NCI-H82 treated with DMSO at 0.1 percent for 48 hours (cell line): ENCODE measurements around the gene FFAR4.

Source experiments
- DNase-seq: peaks from one replicate; lab custom pipeline; 2025; ENCODE audit not compliant: unreplicated experiment; lab: John Stamatoyannopoulos, UW

Gene FFAR4

DNA sequence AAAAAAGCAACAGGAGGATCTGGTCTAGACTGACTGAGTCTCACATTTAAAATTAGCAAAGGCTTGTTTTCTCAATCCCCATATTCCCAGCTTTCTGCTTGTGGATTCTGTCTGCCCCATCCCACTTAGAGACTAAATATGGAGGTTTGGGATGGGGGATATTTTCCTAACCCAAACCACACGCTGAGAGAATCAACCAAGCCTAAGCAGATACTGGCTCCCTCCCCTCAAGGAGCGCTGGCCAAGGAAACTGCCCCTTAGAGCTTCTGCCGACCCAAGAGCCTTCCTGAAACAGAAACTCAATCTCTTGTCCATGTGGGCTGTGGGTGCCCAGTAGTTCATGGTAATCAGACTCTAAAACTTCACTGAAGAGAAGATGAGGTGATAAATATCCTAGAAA, 3.9 kb downstream of the FFAR4 start:
- no peak for DNase-seq

DNA sequence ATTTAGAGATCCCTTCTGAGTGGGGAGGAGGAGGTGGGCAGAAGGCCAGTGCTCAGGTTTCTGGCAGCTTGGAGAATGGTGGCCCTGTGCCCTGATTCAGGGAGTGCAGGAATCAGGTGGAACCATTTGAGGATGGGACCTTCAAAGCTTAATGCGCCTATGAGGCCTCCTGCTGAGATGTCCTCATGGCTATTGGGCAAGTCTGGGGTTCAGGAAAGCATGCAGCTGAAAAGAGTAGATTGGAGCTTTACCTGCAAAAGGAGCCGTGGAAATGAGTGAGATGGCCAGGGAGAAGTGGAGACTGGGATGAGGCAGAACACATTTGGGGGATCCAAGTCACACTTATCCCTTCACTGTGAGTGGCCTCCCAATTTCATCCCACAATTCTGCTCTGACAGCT, 6.1 kb downstream of the FFAR4 start:
- no peak for DNase-seq

DNA sequence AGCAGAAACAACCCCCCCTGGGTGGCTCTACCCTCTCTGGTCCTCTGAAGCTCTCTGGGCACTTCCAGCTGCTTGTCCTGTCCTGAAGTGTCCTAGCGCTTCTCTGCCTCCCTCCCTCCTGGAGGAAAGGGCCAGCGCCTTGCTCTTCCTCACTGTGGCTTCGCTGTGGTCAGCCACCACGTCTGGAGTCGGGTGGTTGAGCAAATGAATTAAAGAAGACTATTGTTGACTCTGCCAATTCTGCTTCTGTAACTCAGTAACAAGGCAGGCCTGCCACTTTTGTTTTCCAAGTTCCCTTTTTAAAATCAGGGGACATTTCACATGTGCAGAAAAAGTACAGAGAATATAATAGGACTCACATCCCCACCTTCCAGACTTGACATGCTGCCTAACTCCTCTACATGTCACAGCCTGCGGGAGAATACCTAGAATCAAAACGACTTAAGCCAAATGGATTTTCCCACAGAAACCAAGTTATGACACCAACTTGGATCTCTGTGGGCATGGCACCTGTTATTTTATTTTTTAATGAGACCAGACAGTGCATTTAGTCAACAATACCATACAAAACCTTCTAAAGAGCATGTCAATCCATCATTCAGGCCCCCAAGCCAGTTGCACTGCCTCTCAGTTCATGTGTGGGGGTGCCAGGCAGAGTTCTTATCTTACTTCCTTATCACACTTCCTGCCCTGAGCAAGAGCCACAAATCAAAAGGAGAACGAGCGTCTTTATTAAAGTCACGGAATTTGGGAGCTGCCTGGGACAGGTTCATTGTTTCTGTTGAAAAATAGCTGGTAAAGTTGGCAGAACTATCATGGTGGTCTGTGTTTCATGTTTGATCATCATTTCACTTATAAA, 6.8 kb downstream of the FFAR4 start:
- no peak for DNase-seq

DNA sequence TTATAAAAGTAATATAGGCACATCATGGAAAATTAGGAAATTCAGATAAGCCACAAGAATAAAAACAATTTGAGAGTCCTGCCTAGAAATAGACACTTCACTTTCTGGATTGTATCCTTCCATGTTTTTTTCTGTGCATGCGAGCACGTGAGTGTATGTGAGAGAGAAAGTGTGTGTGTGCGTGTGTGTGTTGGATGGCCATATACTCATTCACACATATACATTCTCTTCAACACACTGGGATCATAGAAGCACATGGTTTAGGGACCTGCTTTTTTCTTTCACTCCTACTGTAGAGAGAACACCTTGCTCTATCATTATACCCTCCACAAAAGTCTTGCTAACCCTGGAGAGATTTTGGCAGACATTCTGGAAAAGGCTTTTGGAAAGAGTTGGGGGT, 7.5 kb downstream of the FFAR4 start:
- DNase-seq = no peak

DNA sequence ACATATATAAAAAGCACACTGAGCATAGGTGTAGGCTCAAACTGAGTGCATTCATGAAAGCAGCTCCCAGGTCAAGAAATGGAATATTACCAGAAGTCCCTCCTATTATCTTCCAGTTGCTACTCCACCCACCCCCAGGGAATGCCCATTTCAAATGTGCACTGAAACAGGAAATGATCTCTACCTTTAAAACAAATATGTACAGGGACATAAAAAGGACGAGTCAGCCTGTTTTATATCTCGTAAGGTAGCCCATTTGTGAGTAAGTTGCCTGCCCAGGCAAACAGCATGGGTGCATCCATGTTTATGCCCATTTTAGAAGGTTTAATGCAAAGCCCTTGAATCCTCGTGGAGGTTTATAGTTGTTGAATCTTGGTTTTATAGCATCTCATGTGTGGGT, 10.4 kb downstream of the FFAR4 start:
- no peak for DNase-seq

DNA sequence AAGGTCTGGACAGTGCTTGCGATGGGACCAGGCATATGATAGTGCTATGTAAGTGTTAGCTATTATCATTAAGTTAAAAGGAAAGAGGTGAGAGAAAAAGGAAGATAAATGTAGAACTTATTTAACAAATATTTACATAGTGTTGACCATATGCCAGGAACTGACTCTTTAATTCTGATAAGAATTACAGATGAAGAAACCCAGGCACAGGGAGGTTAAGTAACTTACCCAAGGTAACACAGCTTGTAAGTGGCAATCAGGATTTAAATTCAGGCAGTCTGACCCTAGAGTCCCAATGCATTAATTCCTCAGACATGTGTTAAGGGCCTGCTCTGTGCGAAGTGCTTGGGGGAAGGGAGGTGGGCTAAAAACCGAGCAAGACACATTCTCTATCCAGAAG, 11.1 kb downstream of the FFAR4 start:
- DNase-seq = no peak

DNA sequence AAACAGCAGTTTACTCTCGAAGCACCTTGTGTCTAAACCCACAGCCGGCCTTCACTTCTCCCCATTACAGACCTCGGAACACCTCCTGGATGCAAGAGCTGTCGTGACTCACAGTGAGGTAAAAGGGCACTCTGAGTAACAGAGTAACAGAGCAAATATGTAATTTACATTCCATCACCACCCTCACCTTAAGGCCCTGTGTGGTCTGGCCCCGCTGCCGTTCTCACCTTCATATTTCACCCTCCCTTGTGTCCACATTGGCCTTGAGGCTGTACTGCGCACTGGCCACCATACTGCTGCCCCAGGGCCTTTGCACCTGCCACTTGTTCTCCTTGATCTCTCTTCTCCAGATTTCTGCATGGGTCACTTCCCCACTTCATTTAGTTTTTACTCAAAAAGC, 12.6 kb downstream of the FFAR4 start:
- no peak for DNase-seq

DNA sequence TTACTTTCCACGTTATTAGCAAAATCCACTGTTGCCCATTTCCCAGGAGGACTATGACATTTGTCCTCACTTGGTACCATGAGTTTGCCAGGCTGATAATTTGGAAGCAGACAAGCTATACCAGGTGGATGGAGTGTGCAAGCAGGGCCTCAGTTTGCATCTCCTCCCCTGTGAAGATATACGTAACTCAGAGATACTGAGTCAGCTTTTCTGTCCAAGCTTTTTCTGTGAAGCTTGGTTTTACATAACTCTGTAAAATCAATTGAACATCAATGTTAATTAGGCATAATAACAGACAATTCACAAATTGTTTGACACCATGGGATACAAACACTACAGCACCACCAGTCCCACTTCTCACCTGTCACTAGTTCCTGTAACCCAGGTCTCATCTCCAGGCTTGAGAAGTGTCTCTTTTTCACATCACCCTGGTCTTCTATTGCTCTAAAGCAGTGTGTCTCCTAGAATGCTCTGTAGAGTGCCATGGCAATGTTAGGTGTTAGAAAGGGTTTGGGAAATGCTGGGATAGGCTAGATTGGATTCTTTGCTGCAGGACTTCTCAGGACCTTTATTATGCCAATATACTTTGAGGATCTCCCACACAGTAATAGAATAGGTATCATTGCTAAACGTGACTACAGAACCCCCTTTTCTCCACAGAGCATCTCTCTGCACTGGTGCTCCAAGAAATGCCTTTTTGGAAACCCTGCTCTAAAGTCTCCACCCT, 13.7 kb downstream of the FFAR4 start:
- DNase-seq = no peak

DNA sequence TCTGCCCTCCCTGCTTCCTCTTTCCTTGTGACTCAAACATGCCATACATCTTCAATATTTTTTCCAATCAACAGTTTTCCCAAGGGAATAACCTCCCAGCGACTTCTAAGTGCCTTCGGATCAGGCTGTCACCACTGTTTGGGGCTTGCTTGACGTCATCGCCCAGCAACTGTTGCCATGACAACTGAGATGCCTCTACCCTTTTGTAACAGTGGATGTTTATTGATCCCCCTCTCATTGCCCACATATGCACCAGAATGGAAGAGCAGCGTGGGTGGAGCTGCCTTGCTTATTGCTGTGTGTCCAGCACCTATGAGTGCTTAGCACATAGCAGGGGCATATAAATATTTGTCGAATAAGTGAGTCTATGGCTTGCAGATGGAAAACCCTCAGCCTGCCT, 14.4 kb downstream of the FFAR4 start:
- no peak for DNase-seq

DNA sequence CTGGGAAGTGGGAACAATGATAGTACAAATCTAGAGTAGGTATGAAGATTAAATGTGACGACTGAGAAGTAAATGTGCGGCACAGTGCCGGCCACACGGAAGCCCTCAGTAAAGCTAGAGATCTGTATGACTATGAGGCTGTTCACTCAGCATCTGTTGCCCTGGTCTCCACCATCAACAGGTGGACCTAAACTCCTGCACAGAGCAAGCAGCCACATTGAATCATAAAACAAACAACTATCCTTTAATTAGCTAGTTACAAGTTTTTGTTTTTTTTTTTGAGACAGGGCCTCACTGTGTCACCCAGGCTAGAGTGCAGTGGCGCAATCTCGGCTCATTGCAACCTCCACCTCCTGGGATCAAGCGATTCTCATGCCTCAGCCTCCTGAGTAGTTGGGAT, 18.0 kb downstream of the FFAR4 start:
- DNase-seq = no peak

DNA sequence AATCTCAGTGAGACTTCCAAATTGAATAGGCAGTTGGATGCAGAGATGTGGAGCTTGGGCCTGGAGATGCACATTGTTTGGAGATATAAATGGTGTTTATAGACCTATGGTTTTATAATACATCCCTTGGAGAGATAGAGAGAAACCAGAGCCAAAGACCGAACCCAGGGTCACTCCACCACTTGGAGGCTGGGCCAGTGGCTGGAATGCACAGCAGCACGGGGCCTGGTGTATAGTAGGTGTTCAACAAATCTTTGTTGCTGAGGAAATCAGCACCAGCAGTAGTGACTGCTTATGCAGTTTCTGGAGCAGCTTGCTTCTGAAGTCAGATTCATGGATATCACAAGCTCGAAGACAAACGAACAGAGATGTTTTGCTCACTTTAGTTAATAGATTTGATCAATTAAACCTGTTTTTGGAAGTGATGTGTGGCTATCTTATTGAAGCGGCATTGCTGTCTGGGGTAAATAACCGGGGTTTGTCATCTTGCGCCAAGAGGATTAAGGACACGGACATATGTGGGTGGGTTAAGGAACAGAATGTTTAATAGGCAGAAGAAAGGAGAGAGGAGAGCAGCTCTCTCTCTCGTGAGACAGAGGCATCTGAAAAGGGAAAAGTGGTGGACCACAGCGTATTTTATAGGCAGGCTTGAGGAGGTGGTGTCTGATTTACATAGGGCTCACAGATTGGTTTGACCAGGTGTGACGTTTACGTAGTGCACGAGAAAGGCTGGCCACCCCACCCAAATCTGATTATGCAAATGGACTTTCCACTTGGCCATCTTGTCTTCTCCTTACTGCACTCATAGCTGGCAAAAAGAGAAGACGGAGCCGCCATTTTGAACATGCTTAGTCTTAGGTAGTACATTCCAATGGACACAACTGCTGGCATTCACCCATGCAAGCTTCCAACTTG, 23.4 kb downstream of the FFAR4 start:
- DNase-seq = no peak

DNA sequence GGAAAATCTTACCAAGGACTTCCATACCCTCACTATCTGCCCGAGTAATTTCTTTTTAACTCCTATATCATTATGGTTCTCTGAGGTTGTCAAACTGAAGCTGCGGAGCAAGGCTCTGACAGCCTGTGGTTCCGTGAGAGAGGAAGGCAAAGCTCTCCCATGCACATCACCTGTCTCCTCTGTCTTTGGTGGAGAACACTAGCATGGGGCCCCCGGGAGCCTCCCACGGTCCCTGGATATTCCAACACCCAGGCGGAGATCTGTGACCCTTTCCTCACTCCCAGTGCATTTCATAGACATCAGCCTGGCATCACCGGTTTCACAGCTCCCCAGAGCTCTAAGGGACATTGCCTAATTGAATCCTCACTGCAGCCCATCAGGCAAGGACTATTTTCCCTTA, 24.2 kb downstream of the FFAR4 start:
- DNase-seq = no peak

DNA sequence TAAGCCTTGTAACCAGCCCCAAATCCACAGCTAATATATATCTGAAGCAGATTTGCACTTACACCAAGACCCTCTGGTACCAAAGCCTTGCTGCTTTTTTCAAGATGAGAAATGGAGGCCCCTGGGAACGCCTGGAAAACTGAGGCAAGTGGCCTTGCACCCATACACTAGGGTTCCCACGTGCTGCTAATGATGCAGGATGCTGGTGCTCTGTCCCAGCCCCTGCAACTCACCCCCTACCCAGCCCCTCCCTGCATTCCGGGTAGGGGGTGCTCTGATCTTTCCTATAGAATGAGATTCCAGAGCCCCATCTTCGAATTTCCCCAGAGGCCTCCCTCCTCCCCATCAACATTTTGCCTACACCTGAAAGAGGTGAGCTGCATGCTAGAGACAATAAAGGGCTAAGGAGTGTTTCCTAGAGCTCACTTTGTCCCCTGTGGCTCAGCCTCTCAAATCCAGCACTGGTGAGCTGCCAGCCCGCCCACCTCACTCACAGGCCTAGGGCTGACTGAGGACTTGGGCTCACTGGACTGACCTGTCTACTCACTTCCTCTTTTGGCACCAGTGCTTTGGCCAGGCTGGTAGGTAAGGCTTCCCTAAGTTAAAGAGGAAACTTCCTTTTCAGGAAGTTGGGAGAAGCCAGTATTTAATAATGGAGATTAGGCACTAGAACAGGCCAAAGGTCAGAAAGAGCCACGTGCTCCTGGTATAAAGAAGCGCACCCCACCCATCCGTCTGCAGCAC, 24.8 kb downstream of the FFAR4 start:
- no peak for DNase-seq

DNA sequence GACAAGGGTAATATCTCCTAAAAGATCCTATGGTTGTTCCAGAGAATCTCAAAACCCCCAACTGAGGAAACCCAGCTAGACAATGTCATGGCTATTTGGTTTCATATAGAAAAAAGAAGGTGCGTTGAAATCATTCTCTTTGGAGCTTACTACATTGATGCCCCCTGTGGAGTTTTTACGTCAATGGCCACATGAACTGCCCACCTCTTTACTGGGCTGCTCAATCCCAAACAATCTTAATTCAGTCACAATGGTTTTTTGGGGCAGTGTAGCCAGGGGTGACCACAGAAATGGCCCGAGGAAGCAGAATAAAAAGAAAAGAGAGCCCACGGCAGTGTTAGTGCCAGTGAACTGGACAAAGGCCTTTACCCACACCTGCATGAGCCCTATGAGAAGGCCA, 26.8 kb downstream of the FFAR4 start:
- DNase-seq = no peak

DNA sequence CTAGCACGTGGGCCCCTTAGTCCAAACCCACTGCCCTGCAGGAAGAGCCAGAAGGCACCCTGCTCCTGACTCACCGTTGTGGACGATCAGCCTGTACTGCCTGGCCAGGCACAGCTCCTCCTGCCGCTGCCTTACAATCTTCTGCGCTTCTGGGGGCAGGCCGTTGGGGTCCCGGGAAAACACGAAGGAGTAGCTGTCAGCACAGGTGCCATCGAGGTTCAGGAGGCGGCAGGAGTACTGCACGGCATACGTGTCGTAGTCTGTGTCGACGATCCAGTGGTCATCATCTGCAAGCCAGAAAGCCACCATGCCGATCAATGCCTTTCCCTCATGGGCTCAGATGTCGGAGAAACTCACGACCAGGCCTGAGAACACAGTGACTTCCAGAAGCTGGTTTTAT, 27.3 kb downstream of the FFAR4 start:
- DNase-seq = no peak

DNA sequence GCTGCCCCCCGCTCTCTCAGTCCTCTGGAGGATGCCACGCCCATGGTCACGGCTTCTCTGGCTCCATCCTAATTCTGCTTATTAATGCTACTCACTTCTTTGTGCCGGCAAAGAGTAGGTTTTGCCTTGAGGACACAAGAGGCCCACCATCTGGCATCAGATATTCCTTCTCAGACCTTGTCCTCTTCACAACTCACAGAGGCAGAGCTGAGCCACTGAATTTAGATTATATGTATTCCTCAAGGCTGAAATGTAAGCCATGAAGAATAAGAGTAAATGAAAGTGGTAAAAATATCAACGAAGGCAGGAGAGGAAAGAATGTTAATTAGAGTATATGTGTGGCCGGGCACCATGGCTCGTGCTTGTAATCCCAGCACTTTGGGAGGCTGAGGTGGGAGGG, 28.1 kb downstream of the FFAR4 start:
- DNase-seq = no peak

DNA sequence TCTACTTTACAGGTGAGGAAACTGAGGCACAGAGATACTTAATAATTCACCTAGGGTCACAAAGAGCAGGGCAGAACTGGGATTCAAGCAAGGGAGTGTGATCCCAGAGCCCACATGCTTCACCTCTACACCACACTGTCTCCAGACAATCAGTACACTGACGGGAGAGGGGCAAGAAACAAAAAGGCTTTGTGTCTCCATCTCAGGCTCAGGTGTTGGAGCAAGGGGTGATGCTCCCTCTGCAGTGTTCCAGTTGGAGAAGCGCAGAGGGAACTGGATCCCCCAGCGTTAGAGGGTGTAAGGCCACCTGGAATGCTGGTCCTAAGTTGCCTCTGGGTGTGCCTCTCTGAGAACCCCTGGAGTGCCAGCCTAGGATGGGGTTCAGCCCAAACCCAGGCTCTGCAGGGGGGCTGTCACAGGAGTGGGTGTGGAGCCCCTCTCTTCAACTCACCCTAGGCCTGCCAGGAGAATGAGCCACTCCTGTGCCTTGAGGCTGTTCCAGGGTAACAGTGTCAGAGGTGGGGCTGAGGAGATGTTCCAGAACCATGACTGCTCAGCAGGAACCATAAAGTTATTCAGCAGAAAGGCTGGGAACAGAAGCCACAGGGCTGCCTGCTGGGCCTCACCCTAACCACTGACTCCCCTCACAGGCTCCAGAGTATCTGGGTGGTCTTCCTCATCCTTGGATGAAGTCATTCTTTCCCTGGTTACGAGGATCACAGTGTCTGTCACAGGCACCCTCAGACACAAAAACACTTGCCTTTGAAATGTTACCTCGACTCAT, 29.1 kb downstream of the FFAR4 start:
- DNase-seq = no peak

DNA sequence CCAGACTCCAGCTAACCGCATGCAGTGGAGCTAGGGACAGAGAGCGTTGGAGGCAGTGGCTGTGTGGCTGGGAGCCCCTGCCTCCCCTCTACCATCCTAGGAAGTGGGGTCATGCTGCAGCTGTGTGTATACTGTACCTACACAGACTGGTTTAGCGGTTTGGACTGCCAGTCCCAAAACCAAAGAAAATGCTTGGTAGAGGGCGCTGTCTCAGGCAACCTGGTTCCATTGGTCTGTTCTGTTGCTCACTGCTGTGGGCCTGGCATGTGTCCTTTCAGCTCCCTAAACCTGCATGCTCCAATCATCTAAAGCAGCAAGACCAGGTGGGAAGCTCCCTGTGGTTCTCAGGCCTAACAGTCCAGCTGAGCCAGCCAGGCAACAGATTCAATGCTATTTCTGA, 30.1 kb downstream of the FFAR4 start:
- DNase-seq = no peak

DNA sequence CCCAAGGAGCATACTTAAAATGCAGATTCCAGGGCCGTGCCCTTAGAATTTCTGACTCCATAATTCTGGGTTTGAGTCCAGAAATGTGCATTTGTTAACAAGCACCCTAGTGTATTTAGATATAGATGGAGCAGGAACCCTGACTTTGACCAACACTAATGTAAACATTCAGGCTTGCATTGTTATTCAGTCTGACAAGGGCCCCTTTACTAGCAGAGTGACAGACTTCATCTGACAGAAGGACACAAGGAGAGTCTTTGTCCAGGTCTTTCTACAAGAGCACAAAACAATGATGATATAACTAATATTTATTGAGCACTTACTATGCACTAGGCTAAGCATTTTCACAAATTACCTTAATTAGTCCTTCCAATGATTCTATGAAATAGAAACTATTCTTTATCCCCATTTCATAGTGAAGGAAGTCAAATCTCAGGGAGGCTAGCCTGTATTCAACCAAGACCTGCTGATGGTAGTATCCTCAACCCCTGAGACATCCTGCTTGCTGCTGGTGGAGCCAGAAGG, 30.7 kb downstream of the FFAR4 start:
- no peak for DNase-seq

DNA sequence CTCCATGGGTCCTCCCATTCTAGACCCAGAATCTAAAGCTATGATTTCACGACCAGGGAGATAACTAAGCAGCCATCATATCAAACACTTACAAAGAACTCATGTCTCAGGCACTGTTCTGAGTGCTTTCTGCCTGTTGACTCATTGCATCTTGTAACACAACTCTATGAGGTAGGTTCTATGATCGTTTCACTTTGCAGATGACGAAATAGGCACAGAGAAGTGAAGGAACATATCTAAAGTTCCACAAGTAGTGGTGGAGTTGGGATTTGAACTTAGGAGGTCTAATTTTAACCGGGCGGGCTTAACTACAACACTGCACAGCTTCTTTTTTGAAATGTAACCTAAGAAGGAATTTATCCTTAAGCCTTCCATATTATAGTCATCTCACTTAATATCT, 31.7 kb downstream of the FFAR4 start:
- DNase-seq = no peak
